Measurements from ENCODE around the gene ROCK2.
"Not testable (repeated sequence)": the region's sequence is repeated elsewhere in the genome, so short reads cannot be mapped to it uniquely, and the experiment has no call there.

The ROCK2 gene

DNA sequence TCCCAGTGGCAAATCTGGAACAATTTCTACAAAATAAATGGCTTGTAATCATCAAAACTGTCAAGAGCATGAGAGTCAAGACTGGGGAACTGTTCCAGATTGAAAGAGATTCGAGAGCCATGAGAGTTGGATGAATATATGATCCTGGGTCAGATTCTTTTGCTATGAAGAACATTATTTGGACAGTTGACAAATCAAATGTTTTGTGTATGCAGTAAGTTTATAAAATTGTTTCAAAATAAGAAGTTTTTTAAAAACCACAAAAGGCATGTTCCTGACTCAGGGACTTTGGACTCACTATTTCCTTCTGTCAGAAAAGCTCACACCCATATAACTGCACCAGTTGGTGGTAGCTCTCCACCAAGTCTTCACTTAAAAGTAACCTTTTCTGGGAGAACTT, 38.5 kb downstream of the ROCK2 start:
- DNase-seq, result no peak

DNA sequence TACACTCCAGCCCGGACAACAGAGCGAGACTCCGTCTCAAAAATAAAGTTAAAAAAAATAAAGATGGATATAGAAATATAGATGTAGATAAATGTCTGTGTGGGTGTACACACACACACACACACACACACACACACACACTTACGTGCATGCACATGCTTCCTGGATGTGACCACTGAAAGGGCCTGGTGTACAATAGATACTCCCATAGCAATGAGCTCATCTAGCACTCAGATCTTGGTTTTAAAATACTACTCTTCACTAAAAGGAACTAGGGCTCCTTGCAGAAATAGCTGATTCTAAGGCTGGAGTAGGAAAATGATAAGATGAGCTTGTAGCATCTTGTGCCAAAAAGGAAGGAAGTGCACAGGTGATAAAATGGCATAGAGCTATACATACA, 39.1 kb downstream of the ROCK2 start:
- DNase-seq, result no peak

DNA sequence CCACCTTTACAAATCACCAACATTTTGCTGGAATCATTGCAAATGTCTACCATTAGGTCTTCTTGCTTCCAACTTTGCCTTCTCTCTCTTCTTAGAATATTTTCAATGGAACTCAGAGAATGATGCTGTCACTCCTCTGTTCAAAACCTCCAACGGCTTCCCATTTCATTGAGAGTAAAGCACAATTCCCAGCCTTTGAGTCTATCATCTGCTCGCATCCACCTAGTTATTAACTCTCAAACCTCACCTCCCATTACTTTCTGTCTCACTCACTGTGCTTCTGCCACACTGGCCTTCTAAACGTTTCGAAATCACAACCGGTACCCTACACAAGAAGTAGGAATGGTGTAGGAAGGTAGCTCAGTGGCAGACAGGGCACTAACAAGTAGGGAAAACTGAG, 40.0 kb downstream of the ROCK2 start:
- no peak for DNase-seq

DNA sequence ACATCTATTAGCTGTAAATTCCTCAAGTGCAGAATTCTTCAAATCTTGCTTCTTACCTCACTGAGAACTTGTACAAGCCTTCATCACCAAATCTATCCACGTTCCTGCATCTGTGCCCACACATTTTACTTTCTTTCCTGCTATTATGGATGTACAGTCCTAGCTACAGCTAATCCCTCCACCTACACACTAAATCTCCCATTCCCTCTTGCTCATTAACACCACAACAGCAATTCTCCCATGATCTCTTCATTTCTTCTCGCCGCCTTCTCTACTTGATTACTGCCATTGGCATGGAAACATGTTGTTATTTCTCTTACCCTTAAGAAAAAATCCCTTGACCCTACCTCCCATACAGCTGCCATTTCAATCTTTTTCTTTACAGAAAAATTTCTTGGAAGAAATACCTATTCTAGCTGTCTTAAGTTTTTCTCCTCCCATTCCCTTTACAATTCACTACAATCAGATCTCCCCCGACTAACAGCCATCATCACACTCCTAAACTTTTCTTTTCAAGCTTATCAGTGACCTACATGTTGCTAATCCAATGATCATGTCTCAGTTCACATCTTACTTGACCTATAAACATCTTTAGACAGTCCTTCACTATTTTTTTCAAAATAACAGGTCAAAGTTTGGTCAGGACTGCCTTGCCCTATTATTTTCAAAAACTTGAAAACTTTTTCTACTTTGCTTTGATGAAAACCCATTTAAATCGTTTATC, 41.0 kb downstream of the ROCK2 start:
- no peak for DNase-seq

DNA sequence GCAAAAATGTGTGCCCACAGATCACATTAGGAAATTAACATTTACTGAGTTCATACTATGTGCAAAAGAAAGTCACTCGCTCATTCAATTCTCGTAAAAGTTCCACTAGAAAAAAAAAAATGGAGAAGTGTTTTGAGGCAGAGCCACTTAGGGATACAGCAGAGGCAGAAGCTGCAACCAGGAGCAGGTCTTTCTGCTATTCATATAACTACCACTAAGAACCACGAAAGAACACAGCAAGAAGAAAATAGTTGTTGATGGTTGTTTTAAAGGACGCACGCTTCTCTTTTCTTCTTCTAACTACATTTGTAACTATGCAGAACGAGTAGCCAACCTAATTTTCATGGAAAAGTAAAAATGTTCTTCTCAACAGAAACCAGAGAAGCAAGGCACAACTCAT, 45.0 kb downstream of the ROCK2 start:
- no peak for DNase-seq

DNA sequence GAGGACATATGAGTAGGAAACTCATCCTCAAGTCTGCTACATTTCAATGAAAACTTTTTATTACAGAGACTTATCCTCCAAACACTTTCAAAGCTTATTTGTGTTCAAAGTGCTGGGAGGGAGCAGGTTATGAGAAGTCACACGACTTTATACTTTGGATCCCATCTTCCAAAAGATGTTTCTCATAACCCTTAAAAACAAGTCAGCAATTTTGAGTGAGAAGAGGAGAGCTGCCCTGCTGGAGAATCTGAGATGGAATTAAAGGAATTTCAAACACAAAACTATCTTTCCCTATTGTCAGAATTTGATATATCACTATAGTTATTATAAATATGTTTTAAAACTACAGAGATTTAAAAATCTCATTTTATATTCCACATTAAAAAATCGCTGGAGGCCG, 45.8 kb downstream of the ROCK2 start:
- no peak for DNase-seq

DNA sequence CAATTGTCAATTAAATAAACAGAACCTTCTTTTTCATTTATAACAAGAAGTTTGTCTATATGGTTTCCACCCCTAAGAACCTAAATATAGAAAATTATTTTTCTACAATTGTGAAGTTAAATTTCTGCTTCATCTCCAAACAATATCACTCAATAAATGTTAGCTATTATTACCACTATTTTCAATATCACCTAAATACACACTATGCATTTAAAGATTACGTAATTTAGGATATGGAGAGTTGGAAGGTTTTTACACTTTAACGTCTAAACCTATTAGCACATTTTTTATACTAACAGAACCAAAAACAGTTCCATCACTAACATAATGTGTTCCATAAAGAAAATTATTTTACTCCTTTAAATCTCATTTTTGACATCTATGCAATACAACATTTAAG, 48.0 kb downstream of the ROCK2 start:
- DNase-seq, result no peak

DNA sequence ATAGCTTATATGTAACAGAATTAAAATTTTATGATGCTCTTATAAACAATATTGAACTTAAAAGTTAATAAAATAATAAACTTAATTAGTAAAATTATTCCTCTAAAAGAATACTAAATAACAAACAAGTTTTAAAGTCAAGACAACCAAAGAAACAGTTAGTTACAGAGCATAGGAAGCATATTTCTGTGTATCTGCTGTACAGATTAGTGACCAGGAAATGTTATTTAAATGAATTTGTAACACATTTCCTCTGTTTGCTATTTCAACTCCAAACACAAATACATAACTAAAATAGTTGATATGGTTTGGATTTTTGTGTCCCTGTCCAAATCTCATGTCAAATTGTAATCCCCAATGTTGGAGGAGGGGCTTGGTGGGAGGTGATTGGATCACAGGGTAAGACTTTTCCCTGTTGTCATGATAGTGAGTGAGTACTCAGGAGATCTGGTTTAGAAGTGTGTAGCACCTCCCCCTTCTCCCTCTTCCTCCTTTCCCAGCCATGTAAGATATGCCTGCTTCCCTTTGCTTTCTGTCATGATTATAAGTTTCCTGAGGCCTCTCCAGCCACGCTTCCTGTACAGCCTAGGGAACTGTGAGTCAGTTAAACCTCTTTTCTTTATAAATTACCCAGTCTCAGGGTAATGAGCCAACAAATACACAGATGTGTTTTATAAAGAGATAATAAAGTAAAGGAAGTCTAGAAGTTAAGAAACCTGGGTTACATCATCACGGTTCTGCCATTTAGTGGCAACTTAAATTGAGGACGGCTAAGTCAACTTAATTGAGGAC, 51.8 kb downstream of the ROCK2 start:
- no peak for DNase-seq

DNA sequence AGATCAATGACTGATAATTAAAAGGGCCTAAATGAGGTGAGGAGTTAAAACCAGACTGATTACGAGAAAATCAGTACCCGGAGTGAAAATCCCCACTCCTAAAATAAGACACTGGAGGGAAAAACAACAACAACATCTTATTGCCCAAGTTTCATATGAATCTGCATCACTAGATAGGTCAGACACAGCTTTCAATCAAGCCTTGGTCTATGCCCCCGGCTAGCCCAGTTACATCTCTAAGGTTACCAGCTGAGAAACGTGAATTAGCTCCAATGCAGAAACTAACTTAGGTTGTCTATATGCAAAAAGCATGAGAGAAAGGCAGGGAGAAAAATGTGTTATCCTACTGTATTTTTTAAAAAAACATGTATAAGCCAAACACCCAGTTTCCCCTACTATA, 53.7 kb downstream of the ROCK2 start:
- DNase-seq, result no peak

DNA sequence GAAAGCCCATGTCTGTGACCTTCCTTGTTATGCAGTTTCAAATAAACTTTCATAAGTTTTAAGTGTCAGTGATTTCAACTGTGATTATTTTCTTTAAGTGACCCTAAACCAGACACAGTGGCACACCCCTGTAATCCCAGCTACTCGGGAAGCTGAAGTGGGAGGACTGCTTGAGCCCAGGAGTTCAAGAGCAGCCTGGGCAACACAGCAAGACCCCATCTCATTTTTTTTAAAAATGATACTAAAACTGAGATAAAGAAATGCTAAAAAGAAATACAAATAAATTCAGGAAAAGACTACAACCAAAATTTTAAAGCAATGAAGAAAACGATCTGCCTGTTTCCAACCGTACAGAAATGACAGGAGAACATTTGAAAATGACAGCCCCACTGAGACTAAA, 54.2 kb downstream of the ROCK2 start:
- no peak for DNase-seq

DNA sequence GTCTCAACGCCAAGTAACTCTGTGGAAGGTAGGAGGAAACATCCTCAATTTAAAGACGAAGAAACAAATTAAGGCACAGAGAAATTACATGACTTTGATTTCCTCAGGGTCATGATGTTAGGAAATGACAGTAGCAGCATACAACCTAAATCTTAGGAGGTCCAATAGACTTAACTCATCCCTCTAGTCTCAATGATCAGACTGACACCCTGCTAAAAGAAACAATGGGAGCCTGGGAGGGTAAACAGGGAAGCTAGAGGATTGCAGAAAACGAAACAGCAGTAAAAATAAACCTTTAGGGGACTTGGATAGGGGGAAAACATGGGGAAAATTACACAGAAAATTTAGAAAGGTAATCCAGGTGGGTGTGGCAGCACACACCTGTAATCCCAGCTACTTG, 56.0 kb downstream of the ROCK2 start:
- no peak for DNase-seq

DNA sequence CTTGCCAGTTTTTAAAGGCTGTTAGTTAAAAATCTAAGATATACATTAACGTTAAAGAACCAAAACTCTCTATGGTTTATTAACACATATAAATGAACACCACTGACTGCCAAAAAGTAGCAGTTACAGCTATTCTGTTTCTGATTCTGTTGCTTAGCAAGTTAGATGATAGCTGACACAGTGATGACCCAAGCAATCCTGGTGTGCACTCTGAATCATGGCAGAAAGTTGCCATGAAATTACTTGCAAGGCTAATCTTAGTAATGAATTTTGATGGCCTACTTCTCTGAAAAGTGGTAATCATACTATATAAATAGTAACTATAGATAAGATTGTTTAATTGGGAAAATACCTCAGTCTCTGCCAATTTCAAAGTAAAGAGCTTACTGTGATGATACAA, 57.7 kb downstream of the ROCK2 start:
- no peak for DNase-seq

DNA sequence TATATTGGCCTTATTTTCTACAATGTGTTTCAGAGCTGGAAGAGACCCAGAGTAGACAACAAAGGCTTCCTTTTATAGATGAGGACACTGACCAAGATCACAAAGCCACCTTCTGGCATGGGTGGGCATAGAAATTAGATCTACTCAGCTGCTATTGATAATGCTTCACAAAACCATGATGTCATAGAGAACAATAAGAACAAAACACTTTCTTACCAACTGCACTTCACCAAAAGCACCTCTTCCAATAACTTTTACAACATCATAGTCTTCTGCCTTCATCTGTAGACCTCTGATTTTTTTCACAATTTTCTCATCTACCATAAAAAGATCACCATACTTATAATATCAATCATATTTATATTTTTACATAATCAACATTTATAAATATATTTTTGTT, 58.1 kb downstream of the ROCK2 start:
- no peak for DNase-seq

DNA sequence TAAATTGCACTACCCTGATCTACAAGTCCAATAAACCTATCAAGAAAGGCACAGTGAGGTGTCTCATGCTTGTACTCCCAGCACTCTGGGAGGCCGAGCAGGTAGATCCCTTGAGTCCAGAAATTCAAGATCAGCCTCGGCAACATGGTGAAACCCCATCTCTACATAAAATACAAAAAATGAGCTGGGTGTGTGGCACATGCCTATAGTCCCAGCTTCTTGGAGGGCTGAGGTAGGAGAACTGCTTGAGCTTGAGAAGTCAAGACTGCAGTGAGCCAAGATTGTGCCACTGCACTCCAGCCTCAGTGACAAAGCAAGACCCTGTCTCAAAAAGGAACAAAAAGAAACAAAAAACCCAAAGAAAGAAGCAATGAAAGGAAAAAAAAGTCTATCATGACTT, 58.9 kb downstream of the ROCK2 start:
- DNase-seq, result no peak

DNA sequence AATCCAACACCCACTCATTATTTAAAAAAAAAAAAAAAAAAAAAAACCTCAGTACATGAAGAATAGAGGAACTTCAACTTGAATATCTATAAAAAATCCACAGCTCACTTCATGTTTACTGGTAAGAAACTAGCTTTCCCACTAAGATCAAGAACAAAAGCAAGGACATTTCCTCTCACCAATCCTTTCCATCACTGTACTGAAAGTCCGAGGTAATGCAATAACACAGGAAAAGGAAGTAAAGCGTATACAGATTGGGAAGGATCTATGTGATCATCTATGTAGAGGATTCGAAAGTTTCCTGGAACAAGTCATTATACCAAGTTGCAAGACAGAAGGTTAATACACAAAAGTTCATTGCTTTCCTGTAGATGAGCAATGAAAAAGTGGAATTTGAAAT, 63.2 kb downstream of the ROCK2 start:
- DNase-seq, result no peak

DNA sequence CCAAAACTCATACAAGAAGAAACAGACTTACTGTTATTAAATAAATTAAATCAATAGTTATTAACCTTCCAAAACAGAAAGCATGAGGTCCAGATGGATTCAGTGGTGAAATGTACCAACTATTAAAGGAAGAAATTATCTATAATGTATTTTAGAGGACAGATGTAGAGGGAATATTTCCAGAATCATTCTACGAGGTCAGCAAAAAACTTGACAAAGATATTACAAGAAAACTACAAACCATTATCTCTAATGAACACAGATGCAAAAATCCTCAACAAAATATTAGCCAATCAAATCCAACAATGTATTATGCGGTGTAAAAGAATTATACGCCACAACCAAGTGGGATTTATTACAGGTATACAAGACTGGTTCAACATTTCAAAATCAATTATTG, 63.7 kb downstream of the ROCK2 start:
- DNase-seq, result no peak

DNA sequence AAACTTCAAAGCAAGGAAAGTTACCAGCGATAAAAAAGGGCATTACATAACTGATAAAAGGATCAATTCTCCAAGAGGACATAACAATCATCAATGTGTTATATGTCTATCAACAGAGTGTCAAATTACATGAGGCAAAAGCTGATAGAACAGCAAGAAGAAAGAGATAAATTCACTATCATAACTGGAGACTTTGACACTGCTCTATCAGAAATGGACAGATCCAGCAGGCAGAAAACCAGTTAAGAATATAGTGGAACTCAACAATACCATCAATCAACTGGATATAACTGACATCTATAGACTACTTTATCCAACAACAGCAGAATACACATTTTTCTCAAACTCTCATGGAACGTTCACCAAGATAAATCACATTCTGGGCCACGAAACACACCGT, 65.0 kb downstream of the ROCK2 start:
- no peak for DNase-seq

DNA sequence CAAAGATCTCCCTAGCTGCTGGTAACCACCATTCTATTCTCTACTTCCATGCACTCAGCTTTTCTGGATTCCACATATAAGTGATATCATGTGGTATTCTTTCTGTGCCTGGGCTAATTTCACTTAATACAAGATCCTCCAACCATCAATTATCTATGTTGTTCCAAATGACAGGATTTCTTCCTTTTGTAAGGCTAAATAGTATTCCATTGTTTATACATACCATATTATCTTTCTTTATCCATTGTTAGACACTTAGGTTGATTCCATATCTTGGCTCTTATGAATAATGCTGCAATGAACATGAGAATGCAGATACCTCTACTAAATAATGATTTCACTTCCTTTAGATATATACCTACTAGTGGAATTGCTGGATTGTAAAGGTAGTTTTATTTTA, 66.2 kb downstream of the ROCK2 start:
- no peak for DNase-seq

DNA sequence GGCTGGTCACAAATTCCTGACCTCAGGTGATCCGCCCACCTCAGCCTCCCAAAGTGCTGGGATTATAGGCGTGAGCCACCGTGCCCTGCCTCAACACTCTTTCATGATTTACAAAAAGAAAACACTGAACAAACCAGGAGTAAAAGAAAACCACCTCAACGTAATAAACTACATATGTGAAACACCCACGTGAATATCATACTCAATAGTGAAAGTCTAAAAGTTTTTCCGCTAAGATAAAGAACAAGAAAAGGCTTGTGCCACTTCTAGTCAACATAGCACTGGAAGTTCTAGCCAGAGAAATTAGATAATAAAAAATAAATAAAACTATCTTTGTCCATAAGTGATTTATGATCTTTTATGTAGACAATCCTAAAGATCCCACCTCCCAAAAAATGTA, 68.5 kb downstream of the ROCK2 start:
- no peak for DNase-seq

DNA sequence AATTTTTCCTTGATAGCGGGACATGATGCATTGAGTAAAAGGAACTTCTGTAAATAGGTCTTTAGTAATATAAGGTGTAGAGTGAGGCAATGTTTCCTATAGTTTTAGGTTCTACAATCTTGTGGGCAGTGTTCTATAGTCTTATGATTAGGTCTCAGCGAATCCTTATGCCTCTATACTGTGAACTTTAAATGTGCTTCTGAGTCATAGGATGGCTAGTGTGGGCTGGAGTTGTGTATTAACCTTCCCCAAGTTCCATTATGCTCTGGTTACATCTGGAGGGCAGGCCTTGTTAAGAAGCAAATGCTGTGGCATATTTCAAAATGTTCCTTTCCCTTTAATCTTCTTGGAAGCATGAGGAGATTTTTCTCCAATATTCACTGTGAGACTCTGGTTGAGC, 73.5 kb downstream of the ROCK2 start:
- no peak for DNase-seq

DNA sequence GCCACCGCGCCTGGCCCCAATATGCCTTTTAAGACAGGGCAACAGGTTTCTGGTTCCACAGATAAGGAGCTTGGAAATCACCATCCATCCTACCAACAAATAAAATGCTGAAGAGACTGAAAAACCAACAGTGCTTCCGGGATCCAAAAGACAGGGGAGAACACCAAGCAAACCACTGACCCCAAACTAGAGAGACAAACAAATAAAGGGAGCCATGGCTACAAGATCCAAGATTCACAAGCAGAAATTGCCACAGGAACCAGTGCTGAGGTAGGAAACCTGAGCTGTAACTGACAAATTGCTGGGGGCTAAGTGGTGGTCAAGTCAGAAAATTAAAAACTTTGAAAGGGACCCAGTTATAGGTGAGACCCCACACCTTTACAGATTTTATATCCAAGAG, 76.5 kb downstream of the ROCK2 start:
- DNase-seq, result no peak

DNA sequence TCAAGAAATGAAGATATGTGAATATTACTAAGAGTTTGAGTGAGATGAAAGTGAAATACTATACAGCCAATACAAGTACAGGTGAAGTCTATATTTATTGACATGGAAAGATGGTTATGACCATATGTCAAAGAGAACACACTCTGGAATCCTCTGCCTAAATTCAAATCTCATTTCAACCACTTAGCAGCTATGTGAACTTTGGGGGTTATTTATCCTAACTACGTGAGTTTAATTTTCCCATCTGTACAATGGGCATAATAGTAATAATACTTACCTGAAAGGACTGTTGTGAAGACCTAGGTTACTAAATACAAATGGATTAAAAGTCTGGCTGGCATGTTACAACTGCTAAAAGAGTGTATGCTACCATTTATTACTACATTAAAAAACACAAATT, 79.6 kb downstream of the ROCK2 start:
- no peak for DNase-seq

DNA sequence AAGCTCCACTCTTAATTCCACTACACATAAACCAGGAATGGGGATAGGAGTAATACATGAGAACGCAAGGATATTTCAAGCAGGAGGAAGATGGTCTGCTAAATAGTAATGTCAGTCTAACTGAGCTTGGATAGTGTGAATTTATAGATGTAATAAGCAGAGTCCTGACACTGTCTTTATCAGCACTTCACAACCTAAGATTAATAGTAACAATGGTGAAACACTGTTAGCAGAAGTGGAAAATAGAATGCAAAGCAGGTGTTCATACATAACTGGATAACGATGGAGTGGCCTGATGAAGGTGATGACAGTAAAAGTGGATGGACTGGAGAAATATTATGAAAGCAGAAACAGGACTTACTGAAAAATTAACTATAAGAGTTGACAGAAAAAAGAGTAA, 80.4 kb downstream of the ROCK2 start:
- no peak for DNase-seq

DNA sequence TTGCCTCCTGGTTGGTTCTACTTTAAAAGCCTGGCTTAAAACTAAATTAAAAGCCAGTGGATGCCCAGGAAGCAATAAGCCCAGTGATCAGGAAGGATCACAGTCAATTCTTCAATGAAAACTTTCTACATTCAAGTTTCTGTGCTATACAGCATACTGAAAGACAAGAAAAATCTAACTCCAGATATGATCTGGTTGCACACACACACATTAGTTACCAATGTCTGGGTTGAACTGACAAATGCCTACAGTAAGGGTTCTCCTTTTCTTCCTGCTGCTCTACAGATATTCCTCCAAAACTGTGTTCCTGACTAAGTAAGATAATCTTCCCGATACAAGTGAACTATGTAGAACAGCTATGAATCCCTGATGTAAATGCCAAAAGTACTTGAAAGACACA, 81.3 kb downstream of the ROCK2 start:
- no peak for DNase-seq

DNA sequence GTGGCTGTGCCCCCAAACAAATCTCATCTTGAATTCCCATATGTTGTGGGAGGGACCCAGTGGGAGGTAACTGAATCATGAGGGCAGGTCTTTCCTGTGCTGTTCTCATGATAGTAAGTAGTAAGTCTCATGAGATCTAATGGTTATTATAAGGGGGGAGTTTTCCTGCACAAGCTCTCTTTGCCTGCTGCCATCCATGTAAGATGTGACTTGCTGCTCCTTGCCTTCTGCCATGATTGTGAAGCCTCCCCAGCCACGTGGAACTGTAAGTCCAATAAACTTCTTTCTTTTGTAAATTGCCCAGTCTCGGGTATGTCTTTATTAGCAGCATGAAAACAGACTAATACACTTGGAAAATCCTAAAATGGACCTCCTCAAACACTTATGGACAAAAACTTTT, 82.0 kb downstream of the ROCK2 start:
- not testable (repeated sequence) for DNase-seq
